Tongue (tissue), 2 donors: Measurements from ENCODE around the gene IRS2. TPM values are rescaled to one million over a fixed set of nuclear protein-coding genes. Genes with fewer than 3 reads are reported as not detected.
A peak's percentile ranks its signal among the peaks of the same experiment; 100 is the strongest.

Source experiments
- DNase-seq: peaks from one replicate; pipeline ENCODE4 v3.0.0-alpha.2; 2015
- total RNA-seq: library from RNA; depleted of rRNA; stranded (reverse); fragments of >200 nt; gene quantifications from one replicate; pipeline ENCODE4 v1.2.3, GENCODE V29; 2014

Gene IRS2
- total RNA-seq, 1 donor from 2014 or later: 6.3 TPM

- DNase-seq: peak; percentile 18
Observed at GRCh38 chr13:109728791-109729731, 57.3 kb downstream of the IRS2 start.

DNA sequence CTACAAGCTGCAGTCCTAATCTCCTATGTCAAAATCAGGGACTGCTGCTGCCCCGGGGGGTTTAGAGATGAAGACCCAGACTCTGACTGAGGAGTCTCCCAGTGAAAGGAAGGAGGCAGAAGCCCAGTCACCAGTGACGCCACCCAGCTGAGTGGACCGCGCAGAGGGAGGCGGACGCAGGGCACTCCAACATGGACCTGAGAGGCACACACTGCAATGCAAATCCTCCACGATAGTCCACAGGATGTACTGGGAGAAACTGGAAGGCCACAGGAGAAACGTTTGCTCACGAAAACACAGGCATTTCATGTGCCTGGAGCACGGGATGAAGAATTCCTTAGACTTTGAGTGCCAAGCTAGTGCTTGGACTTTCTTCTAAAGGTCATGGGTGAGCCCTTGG is 58.3 kb downstream of the IRS2 start:
- no peak for DNase-seq

GRCh38 chr13:109727251-109727650 is 59.1 kb downstream of the IRS2 start:
- no peak for DNase-seq

DNA sequence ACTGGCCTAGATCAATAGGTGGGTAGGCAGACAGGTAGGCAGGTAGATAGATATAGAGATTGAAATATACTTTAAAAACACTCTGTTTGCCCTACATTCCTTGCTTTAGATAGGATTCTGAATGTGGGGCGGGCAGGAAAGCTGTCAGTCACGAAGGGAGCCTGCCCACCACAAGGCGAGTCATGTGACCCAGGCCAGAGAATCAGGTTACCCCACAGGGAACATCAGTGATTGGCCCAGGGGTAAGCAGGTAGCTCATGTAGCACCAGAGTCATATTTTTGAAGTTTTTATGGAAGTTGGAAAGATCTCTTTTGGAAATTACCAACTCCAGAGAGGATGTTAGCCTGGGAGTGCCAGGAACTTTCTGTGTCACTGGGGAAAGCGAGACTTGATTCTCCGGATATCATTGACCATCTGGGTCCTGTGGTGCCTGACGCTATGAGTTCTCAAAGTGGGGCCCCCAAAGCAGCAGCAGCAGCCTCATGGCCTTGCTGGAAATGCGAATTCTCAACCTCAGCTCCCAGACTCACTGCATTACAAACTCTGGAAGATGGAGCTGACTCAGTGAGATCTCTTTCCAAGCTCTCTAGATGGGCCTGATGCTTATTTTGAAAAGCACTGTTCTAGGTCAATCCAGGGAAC is 60.3 kb downstream of the IRS2 start:
- DNase-seq: no peak

GRCh38 chr13:109725297-109725696 is 61.1 kb downstream of the IRS2 start:
- DNase-seq: no peak

GRCh38 chr13:109724603-109725002 is 61.8 kb downstream of the IRS2 start:
- DNase-seq: no peak

- no peak for DNase-seq
Observed at GRCh38 chr13:109723046-109723445, 63.3 kb downstream of the IRS2 start.

DNA sequence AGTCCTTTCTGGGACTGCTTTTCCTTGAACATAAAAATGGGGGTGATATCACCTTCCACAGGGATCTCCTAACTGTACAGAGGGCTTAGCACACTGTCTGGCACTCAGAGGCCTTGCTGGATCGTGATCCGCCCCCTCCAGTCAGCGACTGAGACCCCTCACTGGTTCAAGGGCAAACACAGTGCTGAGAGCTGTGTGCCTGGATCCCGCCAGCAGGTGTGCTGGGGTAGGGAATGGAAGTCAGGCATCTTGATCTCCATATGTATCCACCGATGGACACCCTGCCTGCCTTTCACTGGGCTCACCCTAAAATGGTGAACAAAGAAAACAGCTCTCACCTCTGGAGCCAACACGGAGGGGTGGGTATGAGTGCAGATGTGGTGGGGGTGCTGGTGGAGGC is 64.3 kb downstream of the IRS2 start:
- DNase-seq: no peak

- DNase-seq: no peak
Observed at GRCh38 chr13:109720758-109721184, 65.6 kb downstream of the IRS2 start.

DNA sequence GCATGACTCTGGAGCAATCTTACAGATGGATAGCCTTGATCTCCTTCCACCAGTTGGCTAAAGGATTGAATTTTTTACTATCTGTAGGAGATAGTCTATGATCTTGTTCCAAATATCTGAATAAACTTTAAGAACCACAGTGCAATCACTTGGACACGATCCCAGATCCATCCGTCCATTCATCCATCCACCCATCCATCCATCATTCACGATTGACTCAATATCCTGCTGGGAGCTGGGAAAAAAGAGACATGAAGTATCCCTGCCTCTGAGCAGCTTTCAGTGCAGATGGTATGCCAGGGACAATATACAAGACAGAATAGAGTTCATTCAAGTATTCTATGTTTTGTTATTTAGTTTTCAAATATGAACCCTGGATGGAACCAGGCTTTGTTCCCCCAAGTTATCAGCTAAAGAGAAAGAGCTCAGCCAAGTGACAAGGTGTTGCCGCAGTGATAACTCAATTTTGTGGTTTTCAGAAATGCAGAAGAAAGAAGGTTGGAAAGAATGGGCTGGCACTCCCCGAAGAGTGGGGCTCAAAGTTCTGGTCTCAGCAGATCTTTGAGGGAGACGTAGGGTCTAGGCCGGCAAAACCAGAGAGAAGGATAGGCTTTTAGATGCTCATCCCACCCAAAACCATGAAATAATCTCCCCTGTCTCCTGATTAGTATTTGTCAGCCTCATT is 66.3 kb downstream of the IRS2 start:
- DNase-seq: no peak

- no peak for DNase-seq
Observed at GRCh38 chr13:109718726-109719125, 67.7 kb downstream of the IRS2 start.

- DNase-seq: no peak
Observed at GRCh38 chr13:109717686-109718085, 68.7 kb downstream of the IRS2 start.

DNA sequence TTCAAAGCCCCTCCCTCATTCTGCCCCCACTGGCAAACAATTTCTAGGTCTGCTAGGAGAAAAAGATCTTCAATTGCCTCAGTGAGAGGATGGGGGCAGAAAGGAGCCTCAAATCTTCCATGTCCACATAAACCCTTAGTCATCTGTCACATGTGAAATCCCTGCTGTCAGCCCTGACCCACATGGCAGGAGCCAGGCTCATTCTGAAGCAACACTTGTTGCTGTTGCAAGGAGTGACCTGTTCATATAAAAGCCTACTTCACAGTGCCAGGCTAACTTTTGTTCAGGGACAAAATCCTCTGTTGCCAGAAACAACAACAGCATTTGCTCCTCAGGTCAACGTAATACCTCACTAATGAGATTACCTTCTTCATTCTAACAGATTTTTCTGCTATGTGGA is 70.5 kb downstream of the IRS2 start:
- DNase-seq: no peak

- no peak for DNase-seq
Observed at GRCh38 chr13:109713681-109714080, 72.7 kb downstream of the IRS2 start.

- no peak for DNase-seq
Observed at GRCh38 chr13:109712124-109712722, 74.2 kb downstream of the IRS2 start.

DNA sequence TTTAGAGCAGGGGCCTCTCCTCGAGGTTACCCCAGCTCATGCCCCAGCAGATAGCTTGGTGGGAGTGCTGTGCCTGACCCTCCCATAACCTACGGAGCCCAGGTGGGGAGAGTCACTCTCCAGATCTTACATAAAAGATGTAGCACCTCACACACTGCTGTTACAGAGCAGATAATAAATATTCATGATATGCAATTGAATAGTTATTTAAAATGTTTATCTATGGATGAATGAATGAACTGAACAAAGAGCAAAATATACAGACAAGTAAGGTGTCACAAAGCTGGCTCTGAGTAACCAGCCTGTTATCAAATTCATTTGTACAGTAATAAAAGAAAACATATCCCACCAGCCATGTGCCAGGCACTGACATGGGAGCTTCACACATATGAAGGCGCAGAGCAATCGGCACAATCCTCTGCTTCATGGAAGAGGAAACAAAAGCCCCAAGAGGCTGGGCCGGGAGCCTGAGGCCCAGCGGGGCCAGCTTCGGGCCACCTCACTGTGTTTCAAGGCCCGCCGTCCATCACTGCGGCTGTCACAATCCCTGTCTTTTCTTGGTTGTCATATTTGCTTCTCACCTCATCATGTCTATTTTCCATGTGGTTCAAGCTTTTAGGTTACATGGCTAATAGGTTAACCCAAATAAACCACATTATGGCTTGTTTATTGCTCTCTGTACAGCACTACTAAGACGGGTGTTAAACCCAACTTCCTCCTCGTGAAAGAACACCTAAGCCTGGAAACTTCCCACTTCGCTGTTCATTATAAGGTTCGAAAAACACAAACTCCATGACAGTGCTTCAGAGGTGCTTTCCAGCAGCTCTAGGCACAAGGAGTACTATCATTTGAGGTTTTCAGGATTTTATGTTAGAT is 78.4 kb downstream of the IRS2 start:
- no peak for DNase-seq

GRCh38 chr13:109707044-109707741 is 79.2 kb downstream of the IRS2 start:
- DNase-seq: no peak

DNA sequence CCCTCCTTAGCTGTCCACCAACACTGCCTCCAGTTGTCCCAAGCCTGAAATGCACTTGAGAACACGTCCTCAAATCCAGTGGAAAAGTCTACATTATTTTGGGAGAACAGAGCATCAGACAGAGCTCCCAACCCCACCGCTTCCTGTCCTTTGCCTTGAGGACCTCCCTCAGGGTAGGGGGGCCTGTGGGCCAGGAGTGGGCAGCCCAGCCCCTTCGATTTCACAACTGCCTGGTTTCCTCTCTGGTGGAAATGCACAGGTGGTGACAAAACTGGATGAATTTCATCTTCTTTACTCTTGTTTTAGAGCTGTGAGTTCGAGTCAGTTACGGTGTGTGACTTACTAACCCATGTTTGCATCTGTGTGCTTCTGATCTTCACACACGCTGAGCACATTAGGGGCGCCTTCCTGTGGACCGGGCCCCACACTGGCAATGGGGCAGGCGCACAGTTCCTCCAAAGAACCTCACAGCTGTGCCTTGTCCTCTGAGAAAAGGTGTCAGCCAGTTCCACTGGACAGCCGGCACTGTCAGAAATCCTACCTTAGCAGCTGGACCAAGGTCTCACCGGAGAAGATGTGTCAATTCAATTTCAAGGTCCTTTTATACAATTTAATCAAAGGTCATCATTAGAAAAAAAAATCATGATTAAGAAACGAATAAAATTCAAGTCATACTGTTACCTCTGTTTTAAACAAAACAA is 80.2 kb downstream of the IRS2 start:
- no peak for DNase-seq

- no peak for DNase-seq
Observed at GRCh38 chr13:109704771-109705635, 81.4 kb downstream of the IRS2 start.
